ENCODE results near the gene TSPAN17.
A peak's percentile ranks its signal among the peaks of the same experiment; 100 is the strongest.

The TSPAN17 gene

DNA sequence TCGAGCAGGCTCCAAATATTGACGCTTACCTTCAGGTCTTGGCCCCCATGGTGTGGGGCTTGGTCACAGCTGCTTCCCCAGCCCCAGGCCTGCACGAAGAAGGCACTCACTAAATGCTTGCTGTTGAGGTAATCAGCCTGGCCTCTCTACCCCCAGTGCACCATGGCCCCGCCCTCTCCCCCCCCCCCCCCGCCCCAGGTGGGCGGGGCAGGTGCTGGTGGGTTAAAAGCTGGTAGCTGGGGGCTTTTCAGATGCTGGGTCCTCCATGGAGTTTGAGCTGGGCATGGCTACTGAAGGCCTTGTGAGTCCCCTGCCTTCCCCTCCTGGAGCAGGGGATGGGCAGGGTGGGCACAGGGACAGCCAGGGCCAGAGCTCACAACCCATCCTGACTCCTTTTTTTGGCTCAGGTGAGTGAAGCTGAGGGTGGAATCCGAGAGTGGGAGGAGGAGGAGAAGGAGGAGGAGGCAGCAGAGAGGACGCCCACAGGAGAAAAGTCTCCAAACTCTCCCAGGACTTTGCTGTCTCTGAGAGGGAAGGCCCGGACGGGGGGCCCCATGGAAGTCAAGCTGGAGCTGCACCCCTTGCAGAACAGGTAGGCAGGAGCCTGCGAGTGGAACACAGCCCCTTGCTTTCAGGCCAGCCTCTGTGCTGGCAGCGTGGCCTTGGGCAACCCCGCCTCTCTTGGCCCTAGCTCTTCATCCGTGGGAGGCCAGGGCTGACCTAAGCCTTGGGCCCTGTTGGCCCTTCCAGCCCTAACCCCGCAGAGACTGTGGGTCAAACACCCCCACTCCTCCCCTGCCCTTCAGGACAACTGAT lies 4.4 kb upstream of the TSPAN17 start:
- no peak for TF ChIP-seq ZNF274 (IDR thresholded peaks at IDR 0.05; ENCODE audit: low read depth, low read length)
- H3K4me3 ChIP-seq (ENCODE audit: low read length), result no peak overlapping the region

DNA sequence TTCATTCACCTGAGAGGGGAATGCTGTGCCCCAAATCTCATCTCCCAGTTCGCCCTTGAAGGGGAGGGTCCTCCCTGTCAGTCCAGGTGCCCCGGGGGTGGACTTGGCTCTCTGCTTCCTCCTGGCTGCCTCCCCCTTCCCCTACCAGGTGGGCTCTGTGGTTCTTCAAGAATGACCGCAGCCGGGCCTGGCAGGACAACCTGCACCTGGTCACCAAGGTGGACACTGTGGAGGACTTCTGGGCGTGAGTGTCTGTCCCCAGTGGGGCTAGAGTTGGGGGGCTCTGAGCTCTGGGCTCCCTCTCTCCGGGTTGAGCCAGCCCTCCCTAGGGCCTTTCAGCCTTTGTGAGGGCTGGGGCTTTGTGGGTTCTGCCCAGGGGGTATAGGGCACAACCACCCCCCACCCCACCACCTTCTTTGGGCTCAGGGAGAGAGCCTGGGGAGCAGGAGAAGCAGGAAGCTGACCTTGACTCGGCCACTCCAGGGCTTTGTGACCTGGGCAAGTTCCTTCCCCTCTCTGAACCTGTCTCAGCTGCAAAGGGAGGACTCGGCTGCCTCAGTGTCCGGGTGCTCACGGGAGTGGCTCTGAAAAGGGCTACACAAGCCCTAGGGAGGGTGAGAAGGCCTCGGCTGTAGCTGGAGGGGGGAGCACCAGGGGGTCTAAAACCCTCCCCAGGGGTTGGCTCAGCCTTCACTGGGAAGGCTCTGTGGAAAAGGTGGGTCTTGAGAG lies 3.6 kb upstream of the TSPAN17 start:
- H3K4me3 ChIP-seq (ENCODE audit: low read length), result no peak overlapping the region
- TF ChIP-seq ZNF274 (IDR thresholded peaks at IDR 0.05; ENCODE audit: low read depth, low read length), result no peak

DNA sequence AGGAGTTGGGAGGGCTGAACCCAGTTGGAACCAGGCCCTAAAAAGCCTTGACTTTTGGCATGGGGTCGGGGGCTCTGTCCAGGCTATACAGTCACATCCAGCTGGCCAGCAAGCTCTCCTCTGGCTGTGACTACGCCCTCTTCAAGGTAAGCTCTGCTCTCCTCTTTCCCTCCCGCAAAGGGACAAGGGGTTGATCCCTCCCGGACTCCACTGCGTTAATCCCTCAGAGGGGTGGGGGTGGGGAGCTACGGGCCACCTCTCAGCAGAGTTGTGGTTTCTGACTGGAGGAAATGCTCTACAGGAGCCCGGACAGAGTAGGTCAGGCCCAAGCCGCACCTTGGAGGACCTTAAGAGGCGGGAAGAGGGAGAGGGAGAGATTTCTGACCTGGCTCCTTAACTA lies 3.0 kb upstream of the TSPAN17 start:
- H3K4me3 ChIP-seq (ENCODE audit: low read length), result no peak overlapping the region
- no peak for TF ChIP-seq ZNF274 (IDR thresholded peaks at IDR 0.05; ENCODE audit: low read depth, low read length)

DNA sequence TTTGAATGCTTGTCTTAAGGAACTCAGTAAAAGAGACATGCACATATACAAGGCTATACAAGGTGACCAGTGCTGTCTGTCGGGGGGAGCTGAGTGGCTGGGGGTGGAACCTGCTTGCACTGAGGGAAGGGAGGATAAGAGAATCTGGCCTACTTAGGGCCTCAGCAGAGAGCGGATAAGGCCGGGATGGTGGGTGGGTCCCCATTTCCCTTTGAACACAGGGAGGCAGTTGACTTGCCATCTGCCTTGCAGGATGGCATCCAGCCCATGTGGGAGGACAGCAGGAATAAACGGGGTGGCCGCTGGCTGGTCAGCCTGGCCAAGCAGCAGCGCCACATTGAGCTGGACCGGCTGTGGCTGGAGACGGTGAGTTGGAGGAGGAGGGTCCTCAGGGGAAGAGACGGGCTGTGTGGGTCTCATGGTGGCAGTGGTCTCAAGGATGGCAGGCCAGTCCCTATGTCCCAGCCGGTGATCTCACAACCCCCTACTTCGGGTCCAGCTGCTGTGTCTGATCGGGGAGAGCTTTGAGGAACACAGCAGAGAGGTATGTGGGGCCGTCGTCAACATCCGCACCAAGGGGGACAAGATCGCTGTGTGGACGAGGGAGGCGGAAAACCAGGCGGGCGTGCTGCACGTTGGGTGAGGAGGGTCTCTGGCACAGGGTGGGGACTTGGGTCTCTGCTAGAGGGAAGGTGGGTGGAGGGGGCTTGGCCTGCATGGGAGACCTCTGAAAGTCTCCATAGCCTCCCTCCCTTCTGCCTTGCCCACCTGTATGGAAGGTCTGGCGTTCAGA lies 2.2 kb upstream of the TSPAN17 start:
- H3K4me3 ChIP-seq (ENCODE audit: low read length), result no peak overlapping the region
- no peak for TF ChIP-seq ZNF274 (IDR thresholded peaks at IDR 0.05; ENCODE audit: low read depth, low read length)

DNA sequence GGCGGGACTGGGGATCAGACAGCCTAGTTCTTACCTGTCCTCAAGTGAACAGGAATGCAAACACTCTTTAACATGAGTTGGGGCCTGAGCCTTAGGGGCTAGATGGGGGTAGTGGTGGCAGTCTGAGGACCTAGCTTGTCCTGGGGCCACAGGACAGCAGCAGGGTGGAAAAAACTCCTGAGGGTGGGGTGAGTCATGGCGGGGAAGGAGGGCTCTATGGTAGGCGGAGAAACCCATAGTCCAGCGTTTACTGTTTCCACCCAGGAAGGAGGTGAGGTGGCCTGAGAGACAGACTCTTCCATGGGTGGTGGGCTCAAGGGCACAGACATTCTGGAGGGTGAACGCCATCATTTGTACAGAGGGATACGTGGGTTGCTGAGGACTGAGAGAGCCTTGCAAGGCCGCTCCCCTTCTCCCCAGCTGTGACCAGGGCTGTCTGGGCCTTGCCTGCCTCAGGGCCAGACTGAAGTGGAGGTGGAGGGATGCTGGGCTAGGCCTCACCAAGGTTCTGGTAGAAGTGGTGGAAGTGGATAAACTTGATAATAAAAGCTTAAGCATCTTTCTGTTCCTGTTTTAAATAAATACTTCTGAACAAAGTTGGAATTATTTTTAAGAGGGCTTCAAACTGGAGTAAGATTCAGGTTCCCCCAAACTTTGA lies 1.1 kb upstream of the TSPAN17 start:
- TF ChIP-seq ZNF274 (IDR thresholded peaks at IDR 0.05; ENCODE audit: low read depth, low read length), result no peak
- H3K4me3 ChIP-seq (ENCODE audit: low read length), result no peak overlapping the region; the same call in 1 of the 2 replicates

DNA sequence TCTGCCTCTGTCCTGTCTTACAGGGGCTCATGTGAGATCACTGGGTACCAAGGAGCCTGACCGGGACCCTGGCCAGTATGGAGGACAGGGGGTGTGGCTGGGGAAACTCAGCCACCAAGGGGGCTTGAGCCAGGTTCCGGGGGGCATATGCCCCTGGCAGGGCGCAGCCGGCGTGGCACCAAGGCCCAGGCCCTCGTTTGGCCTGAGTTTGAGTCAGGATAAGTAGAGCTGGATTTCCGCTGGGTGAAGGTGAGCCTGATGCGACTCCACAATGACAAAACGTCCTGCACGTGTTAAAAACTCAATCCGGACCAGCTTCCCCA lies 616 bp upstream of the TSPAN17 start:
- peak overlapping the region; percentile 53; the same call in 1 of the 2 replicates for H3K4me3 ChIP-seq (ENCODE audit: low read length)

DNA sequence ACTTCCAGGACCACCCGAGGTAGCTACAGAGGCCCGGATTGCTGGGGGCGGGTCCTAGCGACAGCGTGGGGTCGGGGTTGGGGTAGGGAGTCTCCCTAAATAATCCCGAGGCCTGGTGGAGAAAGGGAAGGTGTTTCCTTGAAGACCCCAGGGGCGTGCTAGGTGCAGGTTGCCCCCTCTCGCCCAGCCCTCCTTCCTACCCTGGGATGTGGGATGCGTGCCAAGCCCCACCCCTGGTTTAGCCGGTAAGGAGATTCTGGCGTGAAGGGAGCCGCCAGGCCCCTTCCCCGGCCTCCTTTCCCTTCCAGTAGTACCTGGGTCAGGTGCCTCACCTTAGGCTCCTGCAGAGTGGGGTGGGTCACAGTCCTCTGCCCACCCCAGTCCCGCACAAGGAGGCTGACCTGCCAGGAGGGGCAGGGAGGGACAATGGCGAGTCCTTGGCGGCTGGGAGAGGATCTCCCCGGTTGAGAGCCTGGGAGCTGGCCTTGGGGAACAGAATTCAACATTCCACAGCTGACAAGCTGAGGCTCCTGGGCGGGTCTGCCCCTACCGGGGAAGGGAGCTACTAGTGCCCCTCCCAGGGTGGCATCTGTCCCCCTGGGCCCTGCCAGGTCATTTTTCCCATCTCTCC lies 674 bp downstream of the TSPAN17 start:
- TF ChIP-seq ZNF274 (IDR thresholded peaks at IDR 0.05; ENCODE audit: low read depth, low read length), result no peak
- peak overlapping the region; percentile 72 for H3K4me3 ChIP-seq (ENCODE audit: low read length)

More for the DNA sequence above, 616 bp upstream of the TSPAN17 start:
- no peak for TF ChIP-seq ZNF274 (IDR thresholded peaks at IDR 0.05; ENCODE audit: low read depth, low read length)

DNA sequence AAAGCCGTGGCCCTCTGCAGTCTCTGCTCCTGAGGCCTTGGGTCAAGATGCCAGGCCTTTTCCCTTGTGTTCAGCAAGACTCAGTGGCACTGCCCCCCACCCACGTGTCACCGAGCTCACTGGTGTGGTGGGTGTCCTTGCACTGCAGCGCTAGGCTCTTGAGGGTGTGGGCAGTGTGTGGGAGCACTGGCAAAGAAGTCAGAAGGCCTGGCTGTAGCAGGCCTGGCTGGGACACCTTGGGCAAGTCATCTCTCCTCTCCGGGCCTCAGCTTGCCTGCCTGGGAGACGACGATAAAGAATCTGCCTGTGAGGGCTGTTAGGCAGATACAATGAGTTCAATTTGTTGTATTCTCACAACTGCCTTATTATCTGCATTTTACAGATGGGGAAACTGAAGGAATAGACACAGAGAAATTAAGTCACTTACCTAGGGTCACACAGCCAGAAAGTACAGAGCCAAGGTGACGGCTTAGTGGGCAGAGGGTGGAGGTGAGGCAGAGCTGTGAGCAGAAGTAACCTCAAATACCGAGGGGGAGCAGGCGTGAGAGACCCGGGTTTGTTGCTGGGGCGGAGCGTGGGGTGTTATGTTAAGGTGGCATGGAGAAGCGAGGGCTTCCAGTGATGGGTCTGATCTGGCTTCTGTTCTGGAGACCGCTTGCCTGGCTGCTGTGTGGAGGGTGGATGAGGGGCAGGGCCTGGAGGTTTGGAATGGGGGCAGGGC lies 1.4 kb downstream of the TSPAN17 start:
- no peak overlapping the region for H3K4me3 ChIP-seq (ENCODE audit: low read length)
- TF ChIP-seq ZNF274 (IDR thresholded peaks at IDR 0.05; ENCODE audit: low read depth, low read length), result no peak

DNA sequence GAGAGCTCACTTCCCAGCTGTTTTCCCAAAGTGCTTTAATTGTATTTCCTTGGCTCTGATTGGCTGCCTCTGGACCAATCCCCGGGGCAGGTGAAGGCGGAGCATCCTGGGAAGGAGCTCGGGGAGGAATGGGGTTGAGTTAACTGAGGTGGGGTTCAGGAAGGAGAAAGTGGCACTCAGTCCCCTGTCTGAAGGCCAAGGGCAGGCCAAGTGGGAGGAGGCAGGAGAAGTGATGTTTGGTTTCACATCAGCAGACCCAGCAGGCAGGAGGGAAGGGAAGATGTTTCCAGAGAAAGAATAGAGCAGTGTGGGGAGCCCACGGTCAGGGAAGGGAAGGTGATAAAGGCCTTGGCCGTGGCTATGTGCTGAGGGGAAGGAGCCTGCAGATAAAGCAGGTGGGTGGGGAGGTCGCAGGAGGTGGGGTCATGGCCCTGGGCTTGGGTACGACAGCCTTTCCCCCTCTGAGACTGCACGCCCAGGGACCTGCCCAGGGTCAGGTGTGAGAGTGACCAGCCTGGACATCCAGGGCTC lies 3.1 kb downstream of the TSPAN17 start:
- no peak overlapping the region for H3K4me3 ChIP-seq (ENCODE audit: low read length)
- TF ChIP-seq ZNF274 (IDR thresholded peaks at IDR 0.05; ENCODE audit: low read depth, low read length), result no peak

DNA sequence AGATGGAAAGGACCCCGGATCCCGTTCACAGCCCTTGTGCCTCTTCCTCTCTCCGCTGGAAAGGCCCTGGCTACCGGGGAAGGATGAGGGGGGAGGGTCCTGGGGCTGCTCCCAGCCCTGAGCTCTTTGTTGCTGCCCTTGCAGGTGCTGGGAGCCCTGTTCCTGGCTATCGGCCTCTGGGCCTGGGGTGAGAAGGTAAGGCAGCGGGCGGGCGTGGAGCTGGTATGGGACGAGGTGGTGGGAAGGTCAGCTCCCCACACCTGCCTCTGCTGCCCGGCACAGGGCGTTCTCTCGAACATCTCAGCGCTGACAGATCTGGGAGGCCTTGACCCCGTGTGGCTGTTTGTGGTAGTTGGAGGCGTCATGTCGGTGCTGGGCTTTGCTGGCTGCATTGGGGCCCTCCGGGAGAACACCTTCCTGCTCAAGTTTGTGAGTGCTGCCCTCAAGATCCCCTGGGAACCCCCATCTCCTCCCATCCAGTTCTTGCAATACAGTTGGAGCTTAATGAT lies 4.2 kb downstream of the TSPAN17 start:
- no peak overlapping the region for H3K4me3 ChIP-seq (ENCODE audit: low read length)
- no peak for TF ChIP-seq ZNF274 (IDR thresholded peaks at IDR 0.05; ENCODE audit: low read depth, low read length)

DNA sequence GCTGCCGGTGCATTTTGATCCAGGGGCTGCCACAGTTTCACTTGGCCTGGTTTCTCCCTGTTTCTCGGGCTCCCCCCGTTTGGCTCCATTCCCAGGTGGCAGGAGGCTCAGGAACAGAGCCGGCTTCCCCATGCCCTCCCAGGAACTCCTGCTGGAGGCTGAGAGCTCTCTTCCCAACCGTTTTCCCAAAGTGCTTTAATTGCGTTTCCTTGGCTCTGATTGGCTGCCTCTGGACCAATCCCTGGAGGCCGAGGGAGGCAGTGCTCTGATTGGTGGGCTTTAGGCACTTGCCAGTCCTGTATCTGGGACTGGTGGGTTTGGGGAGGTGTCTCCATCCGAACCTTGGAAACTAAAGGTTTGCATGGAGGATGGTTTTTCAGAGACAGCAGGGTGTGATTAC lies 4.9 kb downstream of the TSPAN17 start:
- no peak for TF ChIP-seq ZNF274 (IDR thresholded peaks at IDR 0.05; ENCODE audit: low read depth, low read length)

More for the DNA sequence above, 4.9 kb downstream of the TSPAN17 start:
- no peak overlapping the region for H3K4me3 ChIP-seq (ENCODE audit: low read length)

Measured in GM08714 (cell line).